ENCODE measurements around the gene PLEKHG4.

Gene PLEKHG4, protein sequence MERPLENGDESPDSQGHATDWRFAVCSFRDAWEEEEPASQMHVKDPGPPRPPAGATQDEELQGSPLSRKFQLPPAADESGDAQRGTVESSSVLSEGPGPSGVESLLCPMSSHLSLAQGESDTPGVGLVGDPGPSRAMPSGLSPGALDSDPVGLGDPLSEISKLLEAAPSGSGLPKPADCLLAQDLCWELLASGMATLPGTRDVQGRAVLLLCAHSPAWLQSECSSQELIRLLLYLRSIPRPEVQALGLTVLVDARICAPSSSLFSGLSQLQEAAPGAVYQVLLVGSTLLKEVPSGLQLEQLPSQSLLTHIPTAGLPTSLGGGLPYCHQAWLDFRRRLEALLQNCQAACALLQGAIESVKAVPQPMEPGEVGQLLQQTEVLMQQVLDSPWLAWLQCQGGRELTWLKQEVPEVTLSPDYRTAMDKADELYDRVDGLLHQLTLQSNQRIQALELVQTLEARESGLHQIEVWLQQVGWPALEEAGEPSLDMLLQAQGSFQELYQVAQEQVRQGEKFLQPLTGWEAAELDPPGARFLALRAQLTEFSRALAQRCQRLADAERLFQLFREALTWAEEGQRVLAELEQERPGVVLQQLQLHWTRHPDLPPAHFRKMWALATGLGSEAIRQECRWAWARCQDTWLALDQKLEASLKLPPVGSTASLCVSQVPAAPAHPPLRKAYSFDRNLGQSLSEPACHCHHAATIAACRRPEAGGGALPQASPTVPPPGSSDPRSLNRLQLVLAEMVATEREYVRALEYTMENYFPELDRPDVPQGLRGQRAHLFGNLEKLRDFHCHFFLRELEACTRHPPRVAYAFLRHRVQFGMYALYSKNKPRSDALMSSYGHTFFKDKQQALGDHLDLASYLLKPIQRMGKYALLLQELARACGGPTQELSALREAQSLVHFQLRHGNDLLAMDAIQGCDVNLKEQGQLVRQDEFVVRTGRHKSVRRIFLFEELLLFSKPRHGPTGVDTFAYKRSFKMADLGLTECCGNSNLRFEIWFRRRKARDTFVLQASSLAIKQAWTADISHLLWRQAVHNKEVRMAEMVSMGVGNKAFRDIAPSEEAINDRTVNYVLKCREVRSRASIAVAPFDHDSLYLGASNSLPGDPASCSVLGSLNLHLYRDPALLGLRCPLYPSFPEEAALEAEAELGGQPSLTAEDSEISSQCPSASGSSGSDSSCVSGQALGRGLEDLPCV

DNA sequence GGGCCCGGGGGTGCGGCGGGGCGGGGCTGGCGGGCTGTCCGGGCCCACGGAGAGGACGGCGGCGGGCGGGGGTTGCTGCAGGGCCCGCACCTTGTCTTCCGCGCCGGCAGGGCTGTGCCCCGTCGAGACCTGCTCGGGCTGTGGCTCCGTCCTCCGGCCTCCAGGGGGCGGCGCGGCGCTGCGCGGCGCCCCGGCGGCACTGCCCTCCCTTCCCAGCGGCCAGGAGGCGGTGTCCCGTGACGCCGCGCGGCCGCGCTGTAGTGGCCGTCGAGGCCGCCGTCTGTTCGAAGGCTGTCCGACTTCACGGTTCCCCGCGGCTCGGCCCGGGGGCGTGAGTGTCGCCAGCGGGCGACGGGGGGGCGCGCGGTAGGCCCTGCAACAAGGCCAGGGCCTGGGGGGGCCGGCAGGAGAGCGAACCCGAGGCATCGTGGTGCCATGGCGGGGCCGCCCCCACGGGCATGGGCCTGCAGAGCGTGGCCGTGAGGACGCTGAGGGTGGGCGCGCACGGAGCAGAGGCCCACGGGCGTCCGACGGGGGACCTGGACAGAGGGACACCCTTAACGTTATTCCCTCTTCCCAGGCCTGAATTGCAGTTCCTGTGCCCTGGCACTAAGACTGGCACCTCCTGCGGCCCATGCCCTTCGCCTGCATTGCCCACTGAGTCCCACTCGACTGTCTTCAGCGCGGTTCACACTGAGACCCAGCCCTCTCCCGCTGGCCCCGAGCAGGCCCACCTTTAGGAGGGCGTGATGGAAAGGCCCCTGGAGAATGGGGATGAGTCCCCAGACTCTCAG lies at the start of gene PLEKHG4:
TSS of gene PLEKHG4 (plus strand) at position 237 of the 794 bp plus-strand sequence. CDS start at position 750, 513 bp downstream.
- DNase-seq: peak; percentile 63 to 86

DNA sequence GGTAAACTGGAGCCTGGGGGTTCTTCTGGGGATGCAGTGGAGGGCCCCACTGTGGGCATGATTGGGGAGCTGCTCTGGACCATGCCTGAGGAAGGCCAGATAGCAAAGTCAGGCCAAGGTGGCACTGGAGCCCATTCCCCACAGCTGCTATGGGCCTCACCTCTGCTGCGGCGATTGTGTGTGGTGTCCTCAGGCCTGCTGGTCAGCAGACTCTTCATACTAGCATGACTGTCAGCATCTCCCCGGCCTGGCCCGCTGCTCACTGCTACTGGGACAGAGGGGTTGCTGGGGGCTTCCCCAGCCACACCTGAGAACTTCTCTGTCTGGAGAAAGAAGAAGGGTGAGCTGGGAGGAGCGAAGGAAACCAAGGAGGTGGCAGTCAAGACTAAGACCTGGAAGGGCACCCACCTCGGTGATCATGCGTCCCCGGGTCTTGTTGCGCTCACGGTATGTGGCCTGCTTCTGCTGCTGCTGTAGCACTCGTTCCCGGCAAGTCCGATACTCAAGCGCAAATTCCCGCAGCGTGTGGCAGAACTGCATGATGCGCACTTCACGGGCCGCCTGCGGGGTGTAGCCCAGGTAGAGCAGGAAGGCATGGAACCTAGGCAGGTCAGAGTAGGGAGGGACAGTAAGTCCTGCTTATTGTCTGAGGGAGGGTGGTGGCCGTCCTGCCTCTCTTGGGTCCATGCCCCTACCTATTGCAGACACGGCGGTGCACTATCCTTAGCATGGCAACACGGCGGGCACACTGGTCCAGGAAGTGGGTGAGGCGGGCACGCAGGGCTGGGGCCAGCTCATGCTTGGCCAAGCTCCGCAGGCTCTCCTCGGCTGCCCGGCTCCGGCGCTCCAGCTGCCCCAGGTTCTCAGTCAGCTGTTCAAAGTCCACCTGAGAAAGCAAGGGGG lies 49.2 kb upstream of the PLEKHG4 start:
- no peak for DNase-seq

DNA sequence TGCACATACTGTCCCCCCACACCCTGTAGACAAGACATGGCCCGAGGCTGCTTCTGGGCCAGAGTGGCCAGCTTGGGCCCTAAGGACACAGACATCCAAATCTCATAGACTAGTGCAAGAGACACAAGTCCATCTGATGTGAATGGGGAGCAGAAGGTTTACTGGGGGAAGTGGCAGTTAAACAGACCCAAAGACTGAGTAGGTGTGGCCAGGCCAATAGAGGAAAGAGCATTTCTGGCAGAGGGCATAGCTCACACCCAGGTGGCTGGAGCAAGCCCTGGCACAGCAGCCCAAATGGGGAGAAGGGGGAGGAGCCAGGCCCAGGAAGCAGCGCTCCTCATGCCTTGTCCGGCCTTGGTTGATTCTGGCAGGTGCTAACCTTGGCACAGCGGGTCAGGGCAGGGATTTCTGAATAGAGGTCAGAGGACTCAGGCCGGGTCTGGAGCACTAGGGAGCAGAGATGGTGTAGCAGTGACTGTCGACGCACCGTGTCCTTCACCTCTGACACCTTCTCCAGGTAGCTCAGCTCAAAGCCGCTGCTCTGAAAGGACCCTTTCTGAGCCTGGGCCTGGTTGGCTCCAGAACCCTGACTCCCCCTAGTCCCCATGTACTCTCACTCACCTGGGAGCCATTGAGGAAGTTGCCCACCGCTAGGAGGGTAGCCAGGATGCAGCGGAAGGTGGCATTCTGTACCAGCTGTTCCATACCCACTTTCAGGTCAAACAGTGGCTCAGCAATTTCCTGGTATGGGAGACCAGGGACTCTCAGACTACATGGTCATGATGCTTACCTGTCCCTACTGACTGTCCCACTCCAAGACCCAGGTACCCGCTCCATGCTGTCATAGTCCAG lies 48.3 kb upstream of the PLEKHG4 start:
- no peak for DNase-seq

DNA sequence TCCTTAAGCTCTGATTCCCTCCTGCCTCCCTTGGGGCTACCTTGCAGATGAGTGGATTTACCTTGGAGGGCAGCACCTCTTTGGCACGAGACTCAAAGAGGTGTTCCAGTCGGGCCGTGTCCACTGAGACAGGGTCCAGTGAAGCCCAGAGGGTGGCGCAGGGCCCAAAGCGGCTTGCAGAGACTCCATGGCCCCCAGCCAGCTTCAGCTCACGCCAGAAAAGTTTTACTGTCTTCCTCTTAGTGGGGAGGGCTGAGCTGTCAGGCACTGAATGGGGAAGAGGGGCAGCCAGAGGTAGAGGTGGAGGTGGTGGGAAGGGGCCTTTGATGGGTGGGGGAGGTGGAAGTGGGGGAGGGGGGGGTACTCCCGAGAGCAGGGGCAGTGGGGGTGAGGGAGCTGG lies 45.7 kb upstream of the PLEKHG4 start:
- no peak for DNase-seq

DNA sequence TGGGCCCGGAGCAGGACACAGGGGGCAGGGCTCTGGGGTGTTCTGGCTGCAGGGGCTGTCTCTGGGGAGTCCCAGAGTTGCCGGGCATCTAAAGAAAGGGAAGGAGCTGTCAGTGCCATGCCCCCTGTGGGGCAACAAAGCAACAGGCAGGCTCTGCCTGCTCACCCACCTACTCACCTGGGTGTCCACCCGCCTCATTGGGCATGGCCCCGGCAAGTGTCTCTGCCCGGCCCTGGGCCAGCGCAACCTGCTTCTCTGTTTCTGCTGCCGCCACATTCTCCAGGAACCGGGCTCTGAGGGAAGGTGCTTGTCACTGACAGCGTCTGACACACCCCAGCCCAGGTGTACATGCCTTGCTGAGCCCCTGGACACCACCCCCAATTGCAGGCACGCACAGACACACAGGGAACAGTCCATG lies 45.1 kb upstream of the PLEKHG4 start:
- no peak for DNase-seq

DNA sequence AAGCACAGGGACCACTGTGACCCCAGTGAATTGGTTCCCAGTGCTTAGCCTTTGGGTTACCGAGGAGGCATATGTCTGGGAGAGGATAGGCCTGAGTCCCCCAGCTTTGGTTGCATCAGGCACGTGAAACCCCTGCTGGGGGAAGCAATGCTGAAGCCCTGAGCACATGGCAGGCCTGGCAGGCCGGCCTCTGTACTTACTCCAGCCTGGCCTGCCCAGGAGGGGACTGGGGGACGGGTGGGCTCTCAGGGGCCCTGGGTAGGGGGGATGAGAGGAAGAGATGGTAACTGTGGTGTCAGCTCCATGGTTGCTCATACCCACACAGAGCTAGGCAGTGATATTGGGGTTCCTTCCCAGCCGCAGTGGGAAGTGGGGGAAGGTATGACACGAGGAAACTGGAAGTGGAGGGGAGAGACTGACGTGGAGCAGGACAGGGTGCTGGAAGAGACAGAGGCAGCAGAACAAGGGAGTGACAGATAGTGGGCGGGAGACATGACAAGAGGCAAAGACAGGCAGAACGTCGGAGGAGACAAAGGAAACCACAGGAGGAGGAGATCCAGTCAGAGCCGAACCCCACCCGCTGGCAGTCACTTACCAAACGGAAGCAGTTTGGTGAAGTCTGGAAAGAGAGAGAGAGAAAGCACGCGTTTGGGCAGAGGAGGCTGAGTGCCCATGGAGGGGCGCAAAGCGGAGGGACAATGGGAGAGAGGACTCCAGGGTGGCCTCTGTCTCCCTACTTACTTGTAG lies 43.3 kb upstream of the PLEKHG4 start:
- no peak for DNase-seq

DNA sequence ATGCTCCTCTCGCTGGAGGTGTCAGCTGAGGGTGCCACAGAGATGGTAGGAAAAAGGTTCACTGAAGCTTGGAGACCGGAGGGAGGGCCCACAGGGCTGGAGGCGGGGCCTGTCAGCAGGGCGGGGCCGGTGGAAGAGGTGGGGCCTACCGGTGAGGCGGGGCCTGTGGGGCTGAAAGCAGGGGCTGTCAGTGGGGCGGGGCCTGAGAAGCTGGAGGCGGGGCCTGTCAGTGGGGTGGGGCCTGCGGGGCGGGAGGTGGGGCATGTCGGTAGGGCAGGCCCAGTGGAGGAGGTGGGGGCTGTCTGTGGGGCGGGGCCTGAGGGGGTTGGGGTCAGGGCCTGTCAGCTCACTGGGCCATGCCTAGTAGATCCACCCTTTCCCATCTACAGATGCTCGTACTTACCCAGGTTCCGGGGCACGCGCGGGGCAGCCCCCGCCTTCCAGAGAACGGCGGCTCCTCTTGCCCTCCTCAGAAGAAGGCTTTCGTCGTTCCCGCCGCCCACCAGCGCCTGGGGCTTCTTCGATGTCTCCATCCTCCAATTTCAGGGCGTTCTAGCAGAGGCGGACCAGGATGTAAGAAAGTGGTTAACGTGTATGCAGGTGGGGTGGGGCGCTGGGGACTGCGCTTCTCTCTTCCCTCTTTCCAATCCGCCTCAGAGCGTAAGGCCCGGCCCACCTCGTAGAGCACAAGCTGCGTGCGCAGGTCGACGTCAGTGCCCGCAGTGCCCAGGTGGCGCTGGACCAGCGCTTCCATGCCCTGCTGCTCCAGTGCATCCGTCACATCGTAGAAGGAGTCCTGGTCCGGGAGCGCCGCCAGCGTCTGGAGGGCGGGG lies 42.6 kb upstream of the PLEKHG4 start:
- DNase-seq: no peak

DNA sequence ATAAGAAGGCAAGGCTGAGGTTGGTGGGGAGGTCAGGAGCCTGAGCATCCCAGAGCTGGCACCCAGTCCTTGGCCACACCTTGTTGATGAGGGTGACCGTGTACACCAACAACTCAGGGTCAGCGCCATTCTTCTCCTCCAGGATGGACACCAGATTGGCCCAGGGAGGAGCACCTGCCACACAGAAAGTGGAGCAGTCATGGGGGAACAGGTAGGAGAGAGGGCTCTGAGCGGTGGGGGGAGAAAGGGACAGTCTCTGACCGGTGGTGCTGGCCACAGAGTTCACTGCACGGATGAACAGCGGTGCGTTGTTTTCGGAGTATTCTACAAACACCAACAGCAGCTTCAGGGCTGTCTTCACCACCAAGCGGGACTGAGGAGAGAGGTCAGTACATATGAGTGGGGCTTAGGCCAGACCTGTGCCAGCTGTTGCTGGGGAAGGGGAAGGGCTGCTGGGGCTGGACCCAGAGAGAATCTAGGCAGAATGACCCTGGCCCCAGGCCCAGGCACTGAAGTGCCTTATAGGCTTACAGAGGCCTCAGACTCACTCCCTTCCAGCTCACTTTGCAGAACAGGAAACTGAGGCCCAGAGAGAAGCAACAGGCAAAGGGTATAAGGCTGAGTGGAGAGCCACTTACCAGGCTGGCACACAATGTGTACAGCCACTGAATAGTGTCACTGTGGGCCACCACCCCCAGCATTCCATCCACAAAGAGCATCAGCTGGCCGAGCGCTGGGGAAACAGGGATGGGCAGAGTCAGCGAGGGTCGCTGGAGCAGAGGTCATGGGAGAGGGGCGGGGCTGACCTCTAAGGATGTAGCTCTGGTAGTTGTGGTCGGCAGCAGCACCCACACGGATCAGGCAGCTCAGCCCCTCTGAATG lies 41.7 kb upstream of the PLEKHG4 start:
- no peak for DNase-seq

DNA sequence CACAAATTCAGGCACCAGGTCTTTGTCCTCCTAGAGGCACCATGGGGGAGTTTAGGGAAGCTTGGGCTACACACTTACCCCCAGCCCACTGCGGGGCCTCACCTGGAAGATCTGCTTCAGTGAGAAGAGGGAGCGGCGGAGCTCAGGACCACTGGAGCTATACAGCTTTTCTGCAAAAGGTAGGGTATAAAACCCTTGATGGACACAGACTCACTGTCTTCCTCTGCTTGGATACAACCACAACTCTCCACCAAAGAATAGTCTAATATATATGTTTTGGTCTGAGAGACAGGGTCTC lies 41.1 kb upstream of the PLEKHG4 start:
- DNase-seq: no peak

DNA sequence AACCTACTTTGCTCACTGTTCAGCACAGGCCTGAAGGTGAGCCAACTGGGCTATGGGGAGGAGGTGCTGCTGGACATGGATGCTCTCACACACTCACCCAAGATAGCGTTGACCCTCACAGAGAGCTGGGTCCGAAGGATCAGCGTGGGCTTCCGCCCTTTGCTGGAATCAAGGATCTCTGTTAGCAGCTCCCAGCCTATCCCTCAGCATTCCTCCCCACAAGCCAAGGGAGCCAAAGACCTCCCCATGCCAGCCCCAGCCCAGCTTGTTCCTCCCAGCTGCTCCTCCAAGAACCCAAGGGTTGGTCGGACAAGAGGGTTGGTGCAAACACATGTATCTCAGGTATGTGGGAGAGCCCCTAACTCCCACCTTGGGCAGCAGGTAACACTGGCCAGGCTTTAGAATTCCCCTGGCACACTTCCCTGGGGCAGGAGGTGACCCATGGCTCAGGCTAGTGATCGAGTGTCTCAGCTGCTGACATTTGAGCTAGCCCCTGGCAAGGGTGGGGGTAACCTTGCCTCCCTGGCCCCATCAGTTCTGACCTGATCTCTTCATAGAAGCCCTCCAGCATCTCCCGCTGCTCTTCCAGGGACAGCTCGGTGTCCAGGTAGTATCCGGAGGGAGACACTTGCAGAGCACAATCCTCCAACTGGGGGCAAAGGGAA lies 40.4 kb upstream of the PLEKHG4 start:
- DNase-seq: no peak

DNA sequence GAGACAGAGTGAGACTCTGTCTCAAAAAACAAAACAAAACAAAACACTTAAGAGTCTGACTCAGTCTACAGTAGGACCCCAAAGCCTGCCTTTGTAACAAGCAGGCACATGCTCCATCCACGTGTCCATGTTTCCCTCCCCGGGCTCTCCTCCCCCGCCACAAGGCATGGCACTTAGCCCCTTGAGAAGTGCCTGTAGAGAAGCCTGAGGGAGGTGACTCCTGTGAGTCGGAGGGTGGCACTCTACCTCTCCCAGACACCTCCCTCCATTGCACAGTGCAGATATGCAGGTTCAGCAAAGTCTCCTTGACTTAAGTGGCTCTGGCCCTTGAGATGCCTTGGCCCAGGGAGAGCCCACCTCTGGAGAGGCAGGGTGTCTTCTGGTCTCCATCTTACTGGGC lies 38.8 kb upstream of the PLEKHG4 start:
- no peak for DNase-seq

DNA sequence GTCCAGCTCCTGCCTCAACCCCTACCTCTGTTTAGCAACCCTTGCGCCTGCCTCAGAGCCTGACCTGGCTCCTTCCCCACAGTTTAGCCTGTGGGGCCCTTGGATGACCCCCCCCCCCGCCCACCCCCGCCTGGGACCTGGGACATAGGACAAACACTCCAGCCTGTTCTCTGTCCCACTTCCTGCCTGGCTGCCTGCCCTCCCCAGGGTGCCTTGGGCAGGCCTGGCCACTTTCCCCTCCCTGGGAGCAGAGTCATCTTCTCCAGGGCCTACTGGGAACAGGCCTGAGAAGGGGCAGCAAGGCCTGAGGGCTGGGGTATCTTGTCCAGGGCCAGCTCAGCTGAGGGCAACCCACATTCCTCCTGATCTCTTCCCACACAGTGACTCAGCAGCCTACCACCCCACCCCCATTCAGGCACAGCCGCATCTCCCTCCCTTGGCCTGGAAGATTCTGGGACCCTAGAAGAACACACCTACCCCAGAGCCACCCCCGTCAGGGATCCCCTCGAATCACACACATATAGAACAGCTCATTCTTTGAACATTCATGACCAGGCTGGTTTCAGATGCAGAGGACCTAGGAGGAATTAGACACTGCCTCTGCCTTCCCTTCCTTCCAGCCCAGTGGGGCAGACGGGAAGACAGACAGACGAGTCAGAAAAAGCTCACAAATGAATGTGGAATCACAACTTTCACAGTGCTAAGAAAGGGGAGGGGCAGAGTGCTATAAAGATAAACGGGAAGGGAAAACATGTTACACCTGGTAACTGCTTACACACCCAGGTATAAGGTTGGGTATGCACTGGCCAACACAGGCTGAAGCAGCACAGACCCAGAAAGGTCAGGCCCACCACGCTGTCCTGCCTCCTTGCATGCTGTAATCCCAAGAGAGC lies 38.1 kb upstream of the PLEKHG4 start:
- DNase-seq: no peak

DNA sequence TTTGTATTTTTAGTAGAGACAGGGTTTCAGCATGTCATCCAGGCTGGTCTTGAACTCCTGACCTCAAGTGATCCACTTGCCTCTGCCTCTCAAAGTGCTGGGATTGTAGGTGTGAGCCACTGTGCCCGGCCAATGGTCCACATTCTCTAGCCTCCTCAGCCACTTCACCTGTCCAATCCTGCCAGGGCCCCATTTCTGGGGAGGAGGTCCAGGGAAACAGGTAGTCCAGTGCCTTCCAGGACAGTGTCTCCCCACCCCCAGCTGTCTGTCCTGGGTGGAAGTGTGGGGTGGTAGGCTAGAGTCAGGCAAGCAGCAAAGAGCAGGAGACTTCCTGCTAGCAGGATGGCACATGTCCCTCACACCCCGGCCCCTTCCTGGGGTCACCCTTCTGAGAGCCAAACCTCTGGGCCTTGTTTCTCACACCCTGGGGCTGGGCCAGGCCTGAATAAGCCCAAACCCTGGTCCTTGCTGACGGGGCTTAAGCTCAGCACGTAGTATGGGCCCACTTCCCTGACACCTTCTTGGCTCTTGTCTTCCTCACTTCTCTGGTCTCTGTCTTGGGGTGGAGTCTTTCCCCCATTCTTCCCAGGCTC lies 37.1 kb upstream of the PLEKHG4 start:
- DNase-seq: no peak

DNA sequence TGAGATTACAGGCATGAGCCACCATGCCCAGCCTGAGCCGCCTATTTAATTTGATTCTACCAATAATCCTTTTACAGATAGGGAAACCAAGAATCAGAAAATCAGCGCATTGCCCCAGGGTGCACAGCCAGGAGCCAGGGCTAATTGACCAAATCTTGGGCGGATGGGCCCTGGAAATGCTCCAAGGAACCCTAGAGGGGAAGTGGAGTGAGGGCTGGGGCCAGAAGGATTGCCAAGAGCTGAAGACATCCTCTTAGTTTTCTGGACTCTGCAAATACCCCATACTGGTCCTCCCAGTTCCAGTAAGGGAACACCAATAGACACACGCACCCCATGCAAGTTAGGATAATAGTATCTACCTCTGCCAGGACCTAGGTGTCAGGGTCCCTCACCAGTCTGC lies 35.9 kb upstream of the PLEKHG4 start:
- no peak for DNase-seq

DNA sequence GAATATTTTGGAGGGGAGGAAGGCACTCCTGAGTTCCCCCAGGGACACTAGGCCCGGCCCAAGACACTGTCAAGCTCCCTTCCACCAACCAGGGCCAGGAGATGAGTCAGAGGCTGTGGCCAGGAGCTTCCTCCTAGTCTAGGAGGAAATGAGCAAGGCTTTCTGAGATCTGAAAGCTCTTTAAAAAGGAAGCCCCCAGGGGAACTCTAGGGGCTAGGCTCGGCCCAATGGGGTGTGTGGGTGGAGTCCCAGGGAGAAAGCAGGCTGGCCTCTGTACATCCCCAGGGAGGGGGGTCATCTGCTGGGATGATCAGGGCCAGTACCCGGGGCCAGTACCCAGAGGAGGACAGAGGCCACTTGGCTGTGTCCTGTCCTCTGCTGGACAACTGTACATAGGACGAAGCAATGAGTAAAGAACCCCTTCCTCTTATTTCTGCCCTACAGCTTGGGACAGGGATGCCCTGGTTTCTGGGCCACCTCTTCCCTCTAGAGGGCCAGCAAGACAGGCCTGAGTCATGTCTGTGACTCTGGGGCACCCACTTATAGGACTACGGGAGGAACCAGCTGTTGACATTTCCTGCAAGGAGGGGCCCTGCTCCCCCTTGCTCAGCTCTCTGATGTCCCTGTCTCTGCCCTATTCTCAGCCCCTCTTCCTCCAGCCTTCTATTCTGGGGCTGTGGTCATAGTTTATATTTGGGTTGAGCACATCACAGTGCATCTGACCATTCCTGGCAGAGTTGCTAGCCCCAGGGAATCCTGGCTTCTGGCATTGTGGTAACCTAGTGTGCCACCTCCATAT lies 34.7 kb upstream of the PLEKHG4 start:
- no peak for DNase-seq

All from NCI-H524 (cell line).